Activated CD4-positive, CD25-positive, alpha-beta regulatory T cell treated with anti-CD3 and anti-CD28 coated beads, Interleukin-2, amount 50 U/mL, for 72 hours (primary cell): Measurements from ENCODE around the gene SERBP1.

Experiments used
- DNase-seq: peaks from one replicate; pipeline ENCODE4 v3.0.0; 2021

Gene SERBP1

GRCh38 chr1:67404212-67404620 is 26.0 kb downstream of the SERBP1 start:
- DNase-seq: no peak

DNA sequence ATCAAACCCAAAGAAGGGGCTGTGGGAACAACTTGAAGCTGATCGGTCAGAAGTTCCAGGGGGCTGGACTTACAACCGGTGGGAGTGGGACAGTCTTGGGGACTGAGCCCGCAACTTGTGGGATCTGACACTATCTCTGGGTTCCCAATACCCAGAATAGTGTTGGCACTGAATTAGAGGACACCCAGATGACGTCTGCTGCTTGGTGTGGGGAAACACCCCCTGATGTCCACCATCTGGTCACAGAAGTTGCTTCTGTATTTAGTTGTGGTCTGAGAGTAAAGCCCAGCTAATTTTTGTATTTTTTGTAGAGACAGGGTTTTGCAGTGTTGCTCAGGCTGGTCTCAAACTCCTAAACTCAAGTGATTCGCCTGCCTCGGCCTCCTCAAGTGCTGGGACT is 28.8 kb downstream of the SERBP1 start:
- no peak for DNase-seq

DNA sequence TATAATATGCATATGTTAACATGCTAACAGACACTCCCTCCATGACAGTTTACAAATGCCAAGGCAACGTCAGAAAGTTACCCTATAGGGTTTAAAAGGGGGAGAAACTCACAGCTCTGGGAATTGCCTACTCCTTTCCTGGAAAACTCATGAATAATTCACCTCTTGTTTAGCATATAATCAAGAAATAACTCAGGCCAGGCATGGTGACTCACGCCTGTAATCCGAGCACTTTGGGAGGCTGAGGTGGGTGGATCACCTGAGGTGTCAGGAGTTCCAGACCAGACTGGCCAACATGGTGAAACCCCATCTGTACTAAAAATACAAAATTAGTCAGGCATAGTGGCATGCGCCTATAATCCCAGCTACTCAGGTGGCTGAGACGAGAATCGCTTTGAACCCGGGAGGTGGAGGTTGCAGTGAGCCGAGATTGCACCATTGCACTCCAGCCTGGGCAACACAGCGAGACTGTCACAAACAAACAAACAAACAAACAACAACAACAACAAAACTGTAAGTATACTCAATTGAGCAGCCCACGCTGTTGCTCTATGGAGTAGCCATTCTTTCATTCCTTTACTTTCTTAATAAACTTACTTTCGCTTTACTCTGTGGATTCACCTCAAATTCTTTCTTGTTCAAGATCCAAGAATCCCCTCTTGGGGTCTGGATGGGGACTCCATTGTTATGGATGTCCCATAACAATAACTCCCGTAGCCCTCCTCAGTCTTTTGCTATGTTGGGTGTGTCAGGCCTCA is 30.0 kb downstream of the SERBP1 start:
- peak; percentile 43 for DNase-seq

DNA sequence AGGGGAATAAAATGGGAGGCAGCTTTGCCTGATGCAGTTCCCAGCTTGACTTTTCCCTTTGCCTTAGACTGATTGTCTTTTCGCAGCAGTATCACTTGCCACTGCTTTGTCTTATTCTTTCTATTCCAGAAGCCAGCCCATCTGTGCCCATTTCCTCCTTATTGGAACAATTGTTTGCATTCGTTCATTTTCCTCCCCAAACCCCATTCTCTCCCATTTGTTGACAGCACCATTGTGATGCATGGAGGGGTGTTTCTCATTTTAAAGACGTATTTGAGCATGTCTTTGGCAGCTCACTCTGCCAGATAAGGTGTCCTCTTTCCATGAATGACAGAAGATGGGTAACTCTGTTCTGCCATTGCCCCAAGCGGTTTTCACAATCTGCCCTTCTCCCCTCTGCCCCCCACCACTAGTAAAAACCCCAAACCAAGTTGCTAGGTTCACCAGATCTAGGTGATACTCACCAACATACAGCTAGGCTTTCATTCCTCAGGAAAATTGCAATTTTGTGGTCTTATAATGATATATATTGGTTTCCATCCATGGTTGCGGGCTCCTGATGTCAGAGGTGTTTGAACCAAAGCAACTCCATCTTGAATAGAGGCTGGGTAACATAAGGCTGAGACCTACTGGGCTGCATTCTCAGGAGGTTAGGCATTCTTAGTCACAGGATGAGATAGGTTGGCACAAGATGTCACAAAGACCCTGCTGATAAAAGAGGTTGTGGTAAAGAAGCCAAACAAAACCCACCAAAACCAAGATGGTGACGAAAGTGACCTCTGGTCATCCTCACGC is 30.8 kb downstream of the SERBP1 start:
- no peak for DNase-seq

DNA sequence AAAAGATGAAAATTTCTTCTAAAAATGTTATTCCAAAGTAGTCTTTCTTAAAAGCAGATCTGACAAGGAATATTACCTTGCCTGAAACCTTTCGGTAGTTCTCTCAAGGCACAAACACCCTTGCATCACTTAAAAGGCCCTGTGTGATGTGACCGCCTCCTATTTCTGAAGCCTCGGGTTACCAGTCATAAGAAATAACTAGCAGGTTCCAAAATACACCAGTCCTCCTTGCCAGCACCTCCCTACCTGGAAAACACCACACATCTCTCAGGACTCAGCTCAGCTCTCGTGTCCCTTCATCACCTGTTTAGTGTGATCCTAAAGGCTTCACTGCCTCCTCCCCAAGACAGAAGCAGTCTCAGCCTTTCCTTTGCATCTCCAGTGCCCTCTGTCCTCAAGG is 35.7 kb downstream of the SERBP1 start:
- DNase-seq: no peak

- DNase-seq: no peak
Measured at GRCh38 chr1:67393737-67394136, 36.5 kb downstream of the SERBP1 start.

GRCh38 chr1:67393240-67393639 is 37.0 kb downstream of the SERBP1 start:
- DNase-seq: no peak

GRCh38 chr1:67390041-67390887 is 39.9 kb downstream of the SERBP1 start:
- DNase-seq: no peak

DNA sequence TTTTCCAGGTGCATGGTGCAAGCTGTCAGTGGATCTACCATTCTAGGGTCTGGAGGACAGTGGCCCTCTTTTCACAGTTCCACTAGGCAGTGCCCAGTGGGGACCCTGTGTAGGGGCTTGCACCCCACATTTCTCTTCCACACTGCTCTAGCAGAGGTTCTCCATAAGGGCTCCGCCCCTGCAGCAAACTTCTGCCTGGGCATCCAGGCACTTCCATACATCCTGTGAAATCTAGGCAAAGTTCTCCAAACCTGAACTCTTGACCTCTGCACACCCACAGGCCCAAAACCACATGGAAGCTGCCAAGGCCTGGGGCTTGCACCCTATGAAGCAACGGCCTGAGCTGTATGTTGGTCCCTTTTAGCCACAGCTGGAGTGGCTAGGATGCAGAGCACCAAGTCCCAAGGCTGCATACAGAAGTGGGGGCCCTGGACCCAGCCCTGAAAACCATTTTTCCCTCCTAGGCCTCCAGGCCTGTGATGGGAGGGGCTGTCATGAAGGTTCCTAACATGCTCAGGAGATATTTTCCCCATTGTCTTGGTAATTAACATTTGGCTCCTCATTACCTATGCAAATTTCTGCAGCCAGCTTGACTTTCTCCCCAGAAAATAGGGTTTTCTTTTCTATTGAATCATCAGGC is 46.1 kb downstream of the SERBP1 start:
- no peak for DNase-seq

GRCh38 chr1:67382292-67382691 is 47.9 kb downstream of the SERBP1 start:
- DNase-seq: no peak

DNA sequence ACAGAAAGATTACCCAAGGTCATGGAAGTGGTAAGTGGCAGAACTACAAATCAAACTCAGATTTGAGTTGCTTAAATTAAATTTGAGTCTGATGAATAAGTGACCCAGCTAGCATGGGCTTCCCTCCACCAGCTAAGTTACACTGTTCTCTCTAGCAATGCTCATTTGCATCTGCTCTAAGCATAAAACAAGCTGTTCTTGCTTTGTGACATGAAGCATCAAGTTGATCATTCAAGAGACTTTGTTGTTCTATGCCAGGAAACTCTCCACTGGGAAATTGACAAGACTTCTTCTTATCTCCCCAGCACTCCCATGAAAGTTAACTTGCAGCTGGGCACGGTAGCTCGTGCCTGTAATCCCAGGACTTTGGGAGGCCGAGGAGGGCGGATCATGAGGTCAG is 49.0 kb downstream of the SERBP1 start:
- no peak for DNase-seq

- DNase-seq: no peak
Measured at GRCh38 chr1:67377253-67377652, 52.9 kb downstream of the SERBP1 start.

- no peak for DNase-seq
Measured at GRCh38 chr1:67376381-67376780, 53.8 kb downstream of the SERBP1 start.

DNA sequence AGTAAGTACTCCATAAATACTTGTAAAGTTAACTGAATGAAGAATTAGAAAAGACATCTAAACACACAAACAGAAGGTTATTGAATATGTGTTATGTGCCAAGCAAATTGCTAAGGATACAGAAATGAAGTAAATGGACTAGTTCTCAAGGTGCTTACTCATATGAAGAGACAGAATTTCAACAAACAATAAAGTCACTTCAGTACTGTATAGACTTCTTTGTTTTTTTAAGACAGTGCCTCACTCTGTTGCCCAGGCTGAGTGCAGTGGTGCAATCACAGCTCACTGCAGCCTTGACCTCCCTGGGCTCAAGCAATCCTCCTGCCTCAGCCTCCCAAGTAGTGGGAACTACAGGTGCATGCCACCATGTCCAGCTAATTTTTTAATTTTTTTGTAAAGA is 57.3 kb downstream of the SERBP1 start:
- DNase-seq: no peak

GRCh38 chr1:67372136-67372535 is 58.1 kb downstream of the SERBP1 start:
- DNase-seq: no peak

DNA sequence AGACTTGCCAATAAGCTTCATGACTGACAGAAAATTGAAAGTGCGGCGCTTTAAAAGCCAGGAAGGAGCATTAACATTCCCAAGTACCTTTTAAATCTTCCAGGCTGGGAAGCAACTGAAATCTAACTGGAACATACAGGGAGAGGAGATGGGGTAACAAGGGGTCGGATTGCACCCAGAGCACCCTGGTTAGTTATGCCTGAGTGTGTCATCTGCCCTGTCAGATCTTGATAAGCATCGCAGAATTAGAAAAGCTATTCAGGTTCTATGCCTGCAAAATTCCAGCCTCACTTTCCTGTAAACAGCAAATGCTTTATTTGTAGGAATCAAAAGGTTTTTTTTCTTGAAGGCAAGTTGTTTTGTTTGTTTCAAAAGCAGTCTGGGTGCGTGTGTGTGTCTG is 58.5 kb downstream of the SERBP1 start:
- DNase-seq: no peak

DNA sequence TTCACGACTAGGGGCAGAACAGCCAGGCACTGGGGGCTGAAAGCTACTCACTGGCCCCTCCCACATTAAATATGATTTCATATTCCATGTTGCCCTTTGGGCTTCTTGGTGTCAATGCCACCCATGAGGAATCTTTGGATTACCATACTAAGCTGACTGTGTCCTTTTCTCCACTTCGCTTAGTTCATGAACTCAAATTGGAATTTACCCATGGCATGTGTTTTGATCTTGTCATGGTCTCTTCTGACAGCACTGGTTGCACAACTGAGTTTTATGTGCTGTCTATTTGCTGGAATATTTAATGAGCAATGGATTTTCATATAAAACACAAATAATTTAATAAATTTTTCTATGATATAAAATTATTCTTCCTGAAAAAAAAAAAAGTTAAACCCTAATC is 59.2 kb downstream of the SERBP1 start:
- DNase-seq: no peak

DNA sequence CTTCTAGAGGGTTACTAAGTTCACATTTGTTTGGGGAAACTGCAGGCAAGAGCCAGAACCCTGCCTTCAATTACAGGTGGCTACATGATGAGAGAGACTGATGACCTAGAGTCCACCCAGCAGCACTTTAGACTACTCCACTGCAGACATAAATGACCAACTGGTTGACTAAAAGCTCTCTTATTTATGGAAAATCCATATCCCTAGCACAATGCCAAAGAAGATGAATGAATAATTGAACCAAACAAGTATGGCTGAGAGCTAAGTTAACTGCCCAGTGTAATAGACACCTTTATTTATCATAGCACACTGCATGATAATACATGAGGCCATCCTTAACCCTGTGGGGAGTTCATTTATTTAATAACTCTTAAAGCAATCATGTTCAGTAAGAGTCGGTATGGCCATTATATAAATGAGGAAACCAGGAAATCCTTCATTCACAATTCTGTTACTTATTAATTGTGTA is 62.1 kb downstream of the SERBP1 start:
- DNase-seq: no peak

DNA sequence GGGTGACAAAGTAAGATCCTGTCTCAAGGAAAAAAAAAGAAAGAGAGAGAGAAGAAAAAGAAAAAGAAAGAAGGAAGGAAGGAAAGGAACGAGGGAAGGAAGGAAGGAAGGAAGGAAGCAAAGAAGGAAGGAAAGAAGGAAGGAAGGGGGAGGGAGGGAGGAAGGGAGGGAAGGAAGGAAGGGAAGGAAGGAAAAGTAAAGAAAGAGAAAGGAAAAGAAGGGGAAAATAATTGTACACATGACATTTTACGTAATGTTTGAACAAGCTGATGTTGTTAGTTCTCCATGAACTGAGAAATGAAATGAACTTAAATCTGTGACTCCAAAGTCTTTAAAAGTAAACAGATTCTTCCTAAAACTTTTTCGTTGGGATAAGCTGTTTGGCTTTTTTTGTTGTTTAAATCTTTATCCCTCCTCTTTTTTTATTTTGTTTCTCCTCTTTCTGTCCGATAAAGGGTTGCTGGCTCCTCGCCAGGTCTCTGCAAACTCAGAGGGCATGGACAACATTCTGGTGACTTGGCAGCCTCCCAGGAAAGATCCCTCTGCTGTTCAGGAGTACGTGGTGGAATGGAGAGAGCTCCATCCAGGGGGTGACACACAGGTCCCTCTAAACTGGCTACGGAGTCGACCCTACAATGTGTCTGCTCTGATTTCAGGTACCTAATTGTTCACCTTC is 62.7 kb downstream of the SERBP1 start:
- no peak for DNase-seq

DNA sequence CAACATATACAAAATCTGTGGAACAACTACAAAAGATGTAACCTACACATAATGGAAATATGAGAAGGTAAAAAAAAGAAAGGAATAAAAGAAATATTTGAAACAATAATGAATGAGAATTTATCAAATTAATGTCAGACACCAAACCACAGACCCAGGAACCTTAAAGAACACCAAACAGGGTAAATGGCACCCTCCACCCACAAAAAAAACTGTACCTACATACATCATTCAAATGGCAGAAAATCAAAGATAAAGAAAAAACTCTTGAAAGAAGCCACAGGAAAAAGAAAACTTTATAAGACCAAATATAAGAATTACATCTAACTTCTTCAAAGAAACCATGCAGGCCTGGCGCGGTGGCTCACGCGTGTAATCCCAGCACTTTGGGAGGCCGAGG is 68.6 kb downstream of the SERBP1 start:
- no peak for DNase-seq

DNA sequence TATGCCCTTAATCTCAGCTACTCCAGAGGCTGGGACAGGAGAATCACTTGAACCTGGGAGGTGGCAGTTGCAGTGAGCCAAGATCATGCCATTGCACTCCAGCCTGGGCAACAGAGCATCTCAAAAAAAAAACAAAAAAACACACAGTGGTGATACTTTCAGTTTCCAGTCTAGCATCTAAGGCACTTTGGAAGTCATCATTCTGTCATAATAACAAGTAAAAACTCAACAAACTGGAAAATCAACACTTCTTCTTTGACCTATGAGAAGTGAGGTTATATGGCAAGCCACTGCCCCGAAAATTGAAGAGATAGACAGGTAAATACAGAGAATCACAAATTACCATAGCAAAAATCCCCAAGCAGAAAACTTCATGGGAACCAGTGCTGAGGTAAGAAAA is 70.6 kb downstream of the SERBP1 start:
- DNase-seq: no peak
